Stimulated activated CD4-positive, alpha-beta T cell treated with anti-CD3 and anti-CD28 coated beads, Interleukin-12 subunit alpha, Interleukin-12 subunit beta, amount 100 ng/mL, for 48 hours (primary cell): ENCODE data around the gene EDAR.

Experiments
- DNase-seq, 3 donors: peaks; one replicate each; pipeline ENCODE4 v3.0.0-alpha.2; 2020; ENCODE audit warnings: low read depth in 2 of 3, low spot score in 1 of 3

The EDAR gene

DNA sequence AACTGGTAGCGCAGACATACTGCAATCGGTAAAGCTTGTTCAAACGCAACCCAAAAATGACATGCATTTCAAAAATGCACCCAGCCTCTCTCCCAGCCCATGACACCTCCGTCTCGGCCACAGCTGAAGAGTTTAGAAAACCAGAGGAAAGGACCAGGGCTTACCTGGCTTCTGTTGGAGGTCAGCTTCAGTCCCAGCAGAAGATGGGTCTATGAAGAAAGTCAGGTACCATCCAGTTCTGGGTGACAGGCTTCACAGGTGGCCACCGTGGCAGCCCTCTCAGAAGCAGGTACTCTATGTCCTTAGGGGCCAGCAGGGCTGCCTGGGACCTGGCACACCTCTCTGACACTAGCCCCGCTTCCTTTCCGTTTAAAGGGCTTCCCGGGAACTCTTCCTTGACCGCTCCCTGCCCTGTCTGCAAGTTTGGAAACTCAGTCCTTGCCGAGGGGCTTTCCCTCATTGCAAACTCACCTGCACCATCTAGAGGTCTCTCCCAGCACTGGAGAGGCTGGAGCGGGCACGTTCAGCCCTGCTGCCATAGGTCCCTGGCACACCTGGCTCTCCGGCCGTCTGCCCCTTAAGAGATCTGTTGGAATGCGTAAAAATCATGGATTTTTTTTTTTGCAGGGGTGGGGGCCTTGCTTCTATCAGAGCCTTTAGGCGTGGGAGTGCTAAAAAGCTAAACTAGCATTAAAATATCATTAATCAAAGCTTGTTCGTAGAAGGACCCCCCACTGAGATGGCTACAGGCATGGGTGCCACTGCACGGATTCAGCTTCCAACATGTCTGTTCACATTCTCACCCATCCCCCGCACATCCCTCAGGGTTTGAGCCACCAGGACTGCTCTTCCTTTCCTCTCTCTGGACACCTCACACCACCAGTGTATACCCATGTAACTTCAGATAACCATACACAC is at the start of gene EDAR:
Gene EDAR, minus strand, starts transcription at position 425 of the 918 bp plus-strand sequence. CDS start 58,206 bp downstream, outside the sequence.
- DNase-seq: peak; percentile 20 to 41 (median 34)

DNA sequence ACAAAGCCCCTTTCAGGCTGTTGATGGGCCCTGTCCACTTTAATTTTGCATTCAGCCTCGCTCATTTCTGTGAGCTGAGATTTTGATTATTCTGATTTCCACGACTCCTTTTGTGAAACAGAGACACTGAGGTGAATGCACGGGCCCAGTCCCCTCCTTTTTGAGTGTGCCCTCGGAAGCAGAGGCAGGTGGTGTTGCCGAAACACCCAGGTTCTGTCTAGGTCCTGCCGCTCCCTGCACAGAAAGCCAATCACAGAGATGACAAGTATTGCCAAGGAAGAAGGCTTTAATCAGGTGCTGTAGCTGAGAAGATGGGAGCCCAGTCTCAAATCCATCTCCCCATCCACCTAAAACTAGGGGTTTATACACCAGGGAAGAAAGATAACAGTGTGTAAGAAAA is 44.2 kb upstream of the EDAR start:
- DNase-seq: no peak

DNA sequence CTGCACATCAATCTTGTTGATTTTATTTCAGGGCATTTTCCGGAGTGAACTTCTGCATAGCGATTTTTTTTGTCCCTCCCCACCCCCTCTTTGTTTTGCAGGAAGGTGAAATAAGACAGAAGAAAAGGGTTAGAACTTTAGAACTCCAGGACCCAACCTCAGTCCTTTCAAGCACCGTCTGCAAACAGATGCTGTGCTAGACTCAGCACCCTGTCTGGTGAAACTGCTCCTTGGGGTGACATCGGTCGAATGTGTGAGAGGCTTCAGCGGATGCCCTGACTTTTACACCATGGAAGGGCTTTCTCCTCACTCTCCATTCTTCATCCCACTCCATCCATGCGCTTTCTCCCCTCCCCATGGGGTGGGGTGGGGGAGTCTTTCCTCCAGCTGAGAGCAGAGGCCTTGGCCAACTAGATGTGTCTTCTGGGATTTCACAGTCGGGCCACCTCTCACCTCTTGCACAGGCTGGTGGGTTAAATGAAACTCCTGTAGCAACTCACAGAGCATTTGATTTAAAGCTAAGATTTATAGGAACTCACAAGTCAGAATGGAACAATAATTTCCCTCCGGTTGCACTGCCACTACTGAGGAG is 43.3 kb upstream of the EDAR start:
- no peak for DNase-seq

DNA sequence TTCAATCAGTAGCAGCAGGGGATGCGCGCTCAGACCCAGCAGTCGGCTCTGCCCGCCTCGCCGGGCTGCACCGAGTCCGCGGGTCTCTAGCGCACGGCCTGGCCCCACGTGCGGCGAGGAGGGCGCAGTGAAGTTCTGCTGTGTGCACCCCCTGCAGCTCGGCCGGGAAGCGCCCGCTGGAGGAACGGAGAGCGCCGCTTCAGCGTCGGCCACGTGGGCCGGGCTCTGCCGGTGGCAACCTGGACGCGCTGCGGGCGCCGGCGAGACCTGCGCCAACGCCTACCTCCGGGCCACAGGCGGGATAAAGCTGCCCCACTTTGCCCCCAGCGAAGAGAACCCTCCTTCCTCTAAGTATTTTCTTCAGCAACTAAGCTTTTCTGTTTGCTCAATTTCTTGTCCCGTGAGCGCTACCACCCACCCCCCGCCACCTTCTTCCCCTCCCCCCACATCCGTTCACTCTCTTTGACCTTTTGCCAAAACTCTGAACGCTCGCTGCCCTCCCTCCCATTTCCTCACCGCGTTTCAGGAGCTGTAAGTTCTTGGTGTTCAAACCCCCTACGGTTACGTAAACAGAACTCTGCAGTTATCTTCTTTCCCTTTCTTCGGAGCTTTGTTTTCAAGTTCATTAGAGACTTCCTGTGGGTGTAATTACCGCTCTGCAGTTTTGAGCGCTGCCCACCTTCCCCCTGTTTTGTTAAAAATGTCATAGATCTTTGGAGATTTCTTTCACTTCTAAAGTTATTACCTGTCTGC is 42.6 kb upstream of the EDAR start:
- DNase-seq: peak; percentile 34 to 61 (median 37)

DNA sequence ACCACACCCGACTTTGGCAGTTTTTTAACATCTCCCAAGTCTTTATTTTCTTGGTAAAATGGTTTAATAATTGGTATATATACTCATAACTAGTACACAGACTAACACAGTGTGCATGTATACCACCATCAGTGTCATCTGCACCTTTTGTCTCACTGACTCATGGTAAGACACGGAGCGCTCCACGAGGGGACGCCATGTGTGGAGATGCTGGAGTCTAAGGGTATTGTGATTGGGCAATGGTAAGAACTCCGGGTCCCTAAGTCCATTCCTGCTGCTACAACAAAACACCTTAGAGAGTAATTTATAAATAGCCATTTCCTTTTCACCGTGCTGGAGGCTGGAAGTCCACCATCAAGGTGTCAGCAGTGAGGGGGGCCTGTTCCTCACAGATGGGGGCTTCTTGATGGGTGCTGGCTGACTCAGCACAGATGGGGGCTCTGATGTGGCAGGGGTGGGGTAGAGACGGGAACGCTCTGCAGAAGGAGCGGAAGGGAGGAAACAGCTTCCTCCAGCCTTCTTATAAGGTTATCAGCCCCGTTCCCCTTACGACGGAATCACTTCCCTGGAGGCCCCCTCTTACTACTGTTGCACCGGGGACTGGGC is 42.0 kb upstream of the EDAR start:
- no peak for DNase-seq

GRCh38 chr2:109029490-109030201 is 40.6 kb upstream of the EDAR start:
- no peak for DNase-seq

DNA sequence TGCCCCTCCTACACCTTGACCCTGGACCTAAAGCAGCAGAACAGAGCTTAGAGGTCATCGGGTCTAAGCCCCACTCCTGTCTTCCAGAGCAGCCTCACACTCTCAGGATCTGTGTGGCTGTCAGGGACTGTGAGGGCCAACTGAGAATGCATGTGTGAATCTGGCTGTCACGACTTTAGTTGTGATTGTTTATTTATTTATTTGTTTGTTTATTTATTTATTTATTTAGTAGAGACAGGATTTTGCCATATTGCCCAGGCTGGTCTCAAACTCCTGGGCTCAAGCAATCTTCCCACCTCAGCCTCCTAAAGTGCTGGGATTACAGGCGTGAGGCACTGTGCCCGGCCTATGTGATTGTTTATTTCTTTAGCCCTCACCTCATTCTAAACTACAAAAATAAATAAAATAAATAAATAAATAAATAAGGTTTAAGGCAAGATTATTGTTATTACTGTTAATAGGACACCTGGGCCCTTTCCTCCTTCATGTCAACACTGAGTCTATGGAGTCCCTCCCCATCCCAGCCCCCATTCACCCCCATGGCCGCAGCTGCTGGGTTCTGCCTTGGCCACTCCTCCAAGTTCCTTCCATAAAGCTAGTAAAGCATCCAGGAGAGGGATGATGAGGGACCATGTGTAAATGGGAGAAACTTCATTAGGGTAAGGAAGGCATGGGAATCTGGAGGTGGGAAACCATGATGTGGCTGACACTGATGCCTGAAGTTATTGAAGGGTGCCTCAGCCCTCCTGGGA is 39.9 kb upstream of the EDAR start:
- no peak for DNase-seq

DNA sequence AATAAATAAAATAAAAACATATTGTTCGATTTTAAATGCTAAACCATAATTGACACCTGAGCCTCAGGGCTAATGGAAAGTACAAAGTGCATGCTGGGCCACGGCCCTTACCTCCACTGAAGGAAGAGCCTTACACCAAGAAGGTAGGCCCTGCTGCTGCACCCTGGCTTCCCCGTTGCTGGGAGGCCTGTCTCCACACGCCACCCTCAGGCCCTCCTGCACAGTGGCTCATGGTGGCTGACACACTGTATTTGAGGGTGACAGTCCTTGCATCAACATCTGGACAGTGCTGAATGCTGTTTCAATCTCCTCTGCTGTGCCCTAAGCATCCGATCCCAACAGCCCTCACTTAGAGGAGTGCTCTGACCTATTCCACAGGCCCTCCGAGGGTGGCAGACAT is 39.3 kb upstream of the EDAR start:
- no peak for DNase-seq

DNA sequence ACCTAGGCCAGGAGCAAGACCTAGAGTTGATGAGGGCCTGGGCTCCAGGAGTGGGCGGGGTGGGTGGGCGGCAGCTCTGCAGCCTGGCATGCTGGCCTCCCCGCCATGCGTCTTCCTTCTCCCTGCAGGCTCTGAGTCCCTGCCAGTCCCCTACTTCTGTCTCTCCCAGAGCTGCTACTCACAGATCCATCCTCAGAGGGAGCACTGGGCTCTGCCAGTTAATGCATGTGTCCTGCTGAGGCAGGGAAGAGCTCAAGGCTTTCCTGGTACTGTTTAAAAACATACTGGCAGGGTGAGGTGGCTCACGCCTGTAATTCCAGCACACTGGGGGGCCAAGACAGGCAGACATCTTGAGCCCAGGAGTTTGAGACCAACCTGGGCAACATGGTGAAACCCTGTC is 38.7 kb upstream of the EDAR start:
- DNase-seq: no peak

DNA sequence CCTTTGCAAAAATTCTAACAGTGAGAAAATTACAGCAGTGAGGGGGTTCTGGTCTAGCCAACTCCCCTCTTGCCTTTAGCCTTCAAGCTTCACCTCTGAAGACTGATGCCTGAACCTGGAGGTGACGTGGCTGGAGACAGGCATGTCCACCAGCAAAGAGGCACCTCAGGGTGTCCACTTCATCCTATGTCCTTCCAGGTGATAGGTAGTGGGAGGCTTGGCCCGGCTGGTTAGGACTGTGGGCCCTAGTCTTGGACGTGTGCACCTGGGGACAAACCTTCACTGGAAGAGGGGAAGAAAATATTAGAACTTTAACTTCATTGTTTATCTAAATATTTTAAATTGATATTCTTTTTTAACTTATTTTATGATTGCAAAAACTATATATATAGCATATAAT is 35.5 kb upstream of the EDAR start:
- no peak for DNase-seq

DNA sequence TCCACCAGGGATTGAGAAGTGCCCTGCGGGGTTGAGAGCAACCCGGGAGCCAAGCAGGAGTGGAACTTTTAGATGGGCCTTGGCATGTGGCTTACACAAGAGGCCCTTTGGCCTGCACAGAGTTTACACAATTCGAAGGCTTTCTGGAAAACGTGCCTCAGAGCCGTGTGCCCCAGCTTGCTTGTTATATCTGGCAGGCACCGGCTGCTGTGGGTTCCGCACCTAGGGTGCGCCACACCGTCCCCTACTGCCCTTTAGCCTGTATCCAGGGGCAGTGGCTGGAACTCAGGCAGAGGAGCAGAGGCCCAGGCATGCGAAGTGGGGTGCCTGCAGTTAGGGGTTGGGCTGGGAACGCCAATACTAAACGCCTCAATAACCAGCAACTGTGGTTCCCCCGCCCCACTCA is 32.9 kb upstream of the EDAR start:
- DNase-seq: no peak

GRCh38 chr2:109020217-109020637 is 31.2 kb upstream of the EDAR start:
- no peak for DNase-seq

DNA sequence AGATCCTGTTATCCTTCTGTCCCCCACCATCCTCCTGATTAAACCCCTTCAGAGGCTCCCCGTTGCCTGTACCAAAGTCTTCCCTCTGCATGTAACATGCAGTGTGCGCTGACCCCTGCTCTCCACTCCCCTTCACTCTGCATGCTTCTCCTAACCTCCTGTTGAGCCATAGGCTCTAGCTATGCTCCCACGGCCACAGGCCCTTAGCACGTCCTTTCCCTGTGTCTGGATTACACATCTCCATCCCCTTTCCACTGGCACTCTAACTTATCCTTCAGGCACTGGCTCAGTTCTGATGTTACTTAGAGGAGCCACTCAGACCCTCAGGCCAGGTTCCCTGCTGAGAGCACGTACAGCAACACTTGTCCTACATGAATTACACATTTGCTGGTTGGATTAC is 29.4 kb upstream of the EDAR start:
- no peak for DNase-seq

GRCh38 chr2:109017017-109017416 is 28.0 kb upstream of the EDAR start:
- DNase-seq: no peak

DNA sequence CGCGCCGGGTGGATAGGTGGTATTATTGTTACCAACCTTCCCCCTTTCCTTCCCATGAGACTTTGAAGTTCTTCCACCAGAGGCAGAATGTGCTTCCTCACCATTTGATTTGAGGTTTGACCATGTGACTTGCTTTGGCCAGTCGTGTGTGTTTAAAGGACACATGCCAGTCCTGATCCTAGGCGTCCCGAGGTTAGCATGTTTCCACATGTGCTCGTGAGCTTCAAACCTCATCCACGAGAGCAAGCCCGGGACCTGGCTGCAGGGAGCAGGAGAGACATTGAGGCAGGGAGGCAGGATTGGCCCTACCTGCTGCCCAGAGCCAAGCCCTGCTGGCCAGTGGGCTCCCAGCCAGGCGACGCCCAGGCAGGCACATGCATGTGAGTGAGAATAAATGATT is 27.4 kb upstream of the EDAR start:
- no peak for DNase-seq

DNA sequence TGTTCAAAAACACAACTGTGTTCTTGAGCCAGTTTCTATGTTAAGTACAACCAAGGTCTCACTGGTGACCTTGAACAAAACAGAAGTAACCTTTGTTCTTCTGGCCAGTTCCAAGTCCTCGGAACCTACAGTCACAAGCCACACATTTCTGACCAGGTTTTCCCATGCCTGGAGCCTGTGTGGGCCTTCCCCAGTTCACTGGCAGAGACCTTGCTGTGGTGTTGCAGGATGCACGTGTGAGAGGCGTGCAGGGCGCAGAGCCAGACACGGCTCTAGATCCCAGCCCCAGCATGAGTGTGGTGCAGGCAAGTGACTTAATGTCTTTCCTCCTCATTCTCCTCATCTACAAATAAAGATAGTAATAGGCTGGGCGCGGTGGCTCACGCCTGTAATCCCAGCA is 25.5 kb upstream of the EDAR start:
- no peak for DNase-seq

GRCh38 chr2:109013051-109013450 is 24.0 kb upstream of the EDAR start:
- no peak for DNase-seq

DNA sequence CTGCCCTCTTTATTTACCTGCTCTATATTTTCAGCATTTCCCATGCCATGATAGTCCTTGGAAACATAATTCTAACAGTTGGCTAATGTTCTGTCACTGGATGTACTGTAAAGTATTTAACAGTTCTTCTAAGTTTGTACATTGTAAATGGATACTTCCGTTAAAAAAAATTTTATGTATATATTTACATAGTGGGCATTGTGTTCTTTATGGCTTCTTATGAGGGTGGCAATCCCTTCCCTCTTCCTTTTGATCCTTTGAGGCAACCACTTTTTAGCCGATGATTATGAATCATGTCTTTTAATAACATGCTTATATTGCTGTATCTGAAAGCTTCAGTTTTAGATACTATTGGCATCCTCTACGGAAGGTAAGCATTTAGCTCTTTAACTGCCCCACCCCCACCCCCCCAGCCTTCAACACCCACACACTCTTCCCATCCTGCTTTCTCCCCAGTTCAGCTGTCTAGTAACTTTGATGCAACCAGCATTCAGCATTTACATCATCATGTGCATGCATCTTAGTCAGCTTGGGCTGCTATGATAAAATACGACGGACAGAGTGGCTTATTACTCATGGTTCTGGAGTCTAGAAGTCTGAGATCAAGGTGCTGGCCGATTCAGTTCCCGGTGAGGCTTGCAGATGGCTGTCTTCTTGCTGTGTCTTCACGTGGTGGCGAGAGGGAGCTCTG is 21.0 kb upstream of the EDAR start:
- DNase-seq: no peak

GRCh38 chr2:109006971-109007370 is 18.0 kb upstream of the EDAR start:
- no peak for DNase-seq
